Endothelial cell of umbilical vein (primary cell): ENCODE data around the gene RAB4B.
"Not testable (repeated sequence)": the region's sequence is repeated elsewhere in the genome, so short reads cannot be mapped to it uniquely, and the experiment has no call there.

Experiments
- EZH2 ChIP-seq: IDR thresholded peaks from 2 replicates; pipeline ENCODE4 v1.6.1; 2012; ENCODE audit warnings: borderline replicate concordance, low read depth, mild to moderate bottlenecking, moderate library complexity, low read length, inconsistent platforms; ENCODE audit not compliant: severe bottlenecking
- POLR2A ChIP-seq: IDR thresholded peaks from 2 replicates; pipeline ENCODE4 v1.6.1; 2012; ENCODE audit warnings: low read depth, mild to moderate bottlenecking, control low read depth, low read length
- POLR2AphosphoS5 ChIP-seq: IDR thresholded peaks from 2 replicates; pipeline ENCODE4 v1.6.1; 2012; ENCODE audit warnings: low read depth, mild to moderate bottlenecking, control low read depth, low read length, moderate library complexity; ENCODE audit not compliant: insufficient read depth
- TF ChIP-seq, protein P1 (sequence below), 2 donors: IDR thresholded peaks; 1 replicate in 1 of 2; 2 replicates in 1 of 2; pipeline ENCODE4 v1.5.1; 2011; ENCODE audit warnings: low read length in 2 of 2, mild to moderate bottlenecking in 2 of 2, moderate library complexity in 2 of 2, control low read depth in 1 of 2, inconsistent platforms in 1 of 2, low read depth in 1 of 2; ENCODE audit not compliant: insufficient read depth in 1 of 2; ENCODE audit errors: extremely low read depth in 1 of 2

DNA sequence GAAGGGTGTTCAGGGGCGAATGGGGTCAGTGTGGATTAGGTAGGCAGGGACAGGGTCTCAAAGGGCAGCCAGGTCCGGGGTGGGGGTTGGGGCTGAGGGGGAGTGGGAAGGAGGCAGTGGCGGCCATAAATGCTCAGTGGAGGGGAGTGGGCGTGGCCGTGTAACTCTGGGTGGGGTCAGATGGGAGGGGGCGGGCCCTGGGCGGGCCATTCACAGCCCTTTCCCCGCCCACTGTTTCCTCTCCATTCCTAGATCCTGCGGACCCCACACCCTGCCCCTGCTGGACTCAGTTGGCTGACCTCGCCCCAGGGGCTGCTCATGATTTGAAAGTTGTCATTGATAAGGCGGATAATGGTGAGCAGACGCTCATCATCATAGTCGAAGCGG lies 48.3 kb downstream of the RAB4B start:
- TF ChIP-seq, protein P1, sequence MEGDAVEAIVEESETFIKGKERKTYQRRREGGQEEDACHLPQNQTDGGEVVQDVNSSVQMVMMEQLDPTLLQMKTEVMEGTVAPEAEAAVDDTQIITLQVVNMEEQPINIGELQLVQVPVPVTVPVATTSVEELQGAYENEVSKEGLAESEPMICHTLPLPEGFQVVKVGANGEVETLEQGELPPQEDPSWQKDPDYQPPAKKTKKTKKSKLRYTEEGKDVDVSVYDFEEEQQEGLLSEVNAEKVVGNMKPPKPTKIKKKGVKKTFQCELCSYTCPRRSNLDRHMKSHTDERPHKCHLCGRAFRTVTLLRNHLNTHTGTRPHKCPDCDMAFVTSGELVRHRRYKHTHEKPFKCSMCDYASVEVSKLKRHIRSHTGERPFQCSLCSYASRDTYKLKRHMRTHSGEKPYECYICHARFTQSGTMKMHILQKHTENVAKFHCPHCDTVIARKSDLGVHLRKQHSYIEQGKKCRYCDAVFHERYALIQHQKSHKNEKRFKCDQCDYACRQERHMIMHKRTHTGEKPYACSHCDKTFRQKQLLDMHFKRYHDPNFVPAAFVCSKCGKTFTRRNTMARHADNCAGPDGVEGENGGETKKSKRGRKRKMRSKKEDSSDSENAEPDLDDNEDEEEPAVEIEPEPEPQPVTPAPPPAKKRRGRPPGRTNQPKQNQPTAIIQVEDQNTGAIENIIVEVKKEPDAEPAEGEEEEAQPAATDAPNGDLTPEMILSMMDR (IDR thresholded peaks at IDR 0.05; ENCODE audit: extremely low read depth in 1 of 2, insufficient read depth in 1 of 2, low read depth in 1 of 2, low read length in 2 of 2): not testable (repeated sequence)
- not testable (repeated sequence) for TF ChIP-seq POLR2AphosphoS5, POLR2A, EZH2
